Mesendoderm (in vitro differentiated cells): ENCODE measurements around the gene RASA3.

Source experiments
- DNase-seq: peaks from one replicate; pipeline ENCODE4 v3.0.0; 2013
- H2AK5ac ChIP-seq: 2 replicates; pipeline ENCODE4 v1.6.1; 2013; ENCODE audit warnings: low read length, inconsistent platforms
- H2BK120ac ChIP-seq: 2 replicates; pipeline ENCODE4 v1.6.1; 2013; ENCODE audit warnings: low read depth, mild to moderate bottlenecking, low read length, moderate library complexity, mixed read lengths
- H2BK15ac ChIP-seq: replicated peaks from 2 replicates; pipeline ENCODE4 v1.6.1; 2013; ENCODE audit warnings: low read depth, mild to moderate bottlenecking, moderate library complexity
- H2BK5ac ChIP-seq: 2 replicates; pipeline ENCODE4 v1.6.1; 2013; ENCODE audit warnings: low read length, inconsistent platforms
- H3K18ac ChIP-seq: 2 replicates; pipeline ENCODE4 v1.6.1; 2013; ENCODE audit warnings: mild to moderate bottlenecking, low read length, mixed read lengths
- H3K23ac ChIP-seq: one replicate; pipeline ENCODE4 v1.6.1; 2013; ENCODE audit warnings: low read length
- H3K27ac ChIP-seq: 2 replicates; pipeline ENCODE4 v1.5.1; 2013; ENCODE audit warnings: low read depth, mild to moderate bottlenecking, inconsistent platforms, low read length, moderate library complexity
- H3K27me3 ChIP-seq: 2 replicates; pipeline ENCODE4 v1.6.1; 2013; ENCODE audit warnings: low read length, control low read depth, mild to moderate bottlenecking, inconsistent platforms; ENCODE audit not compliant: insufficient read depth, poor library complexity
- H3K36me3 ChIP-seq: 2 replicates; pipeline ENCODE4 v1.6.1; 2013; ENCODE audit warnings: low read length, inconsistent platforms; ENCODE audit not compliant: control insufficient read depth, insufficient read depth
- H3K4ac ChIP-seq: one replicate; pipeline ENCODE4 v1.6.1; 2013; ENCODE audit warnings: low read depth, mild to moderate bottlenecking, low read length, moderate library complexity
- H3K4me1 ChIP-seq: 2 replicates; pipeline ENCODE4 v1.6.1; 2013; ENCODE audit warnings: low read depth, low read length, inconsistent platforms; ENCODE audit not compliant: control insufficient read depth
- H3K4me2 ChIP-seq: 2 replicates; pipeline ENCODE4 v1.6.1; 2013; ENCODE audit warnings: low read length
- H3K4me3 ChIP-seq: 2 replicates; pipeline ENCODE4 v1.5.1; 2013; ENCODE audit warnings: mild to moderate bottlenecking, low read length
- H3K56ac ChIP-seq: one replicate; pipeline ENCODE4 v1.6.1; 2013; ENCODE audit warnings: low read length
- H3K79me1 ChIP-seq: 2 replicates; pipeline ENCODE4 v1.6.1; 2013; ENCODE audit warnings: low read length, inconsistent platforms
- H3K79me2 ChIP-seq: 2 replicates; pipeline ENCODE4 v1.6.1; 2013; ENCODE audit warnings: mild to moderate bottlenecking, low read length; ENCODE audit not compliant: control insufficient read depth, insufficient read depth
- H3K9ac ChIP-seq: 2 replicates; pipeline ENCODE4 v1.6.1; 2013; ENCODE audit warnings: low read length, inconsistent platforms
- H4K5ac ChIP-seq: one replicate; pipeline ENCODE4 v1.6.1; 2013; ENCODE audit warnings: low read length
- H4K8ac ChIP-seq: one replicate; pipeline ENCODE4 v1.6.1; 2013; ENCODE audit warnings: low read depth, mild to moderate bottlenecking, control low read depth, low read length, moderate library complexity
- WGBS: extraction: QIAGEN DNeasy Blood & Tissue Kit; methylation state at CpG from one replicate; pipeline ENCODE4 v1.1.7; 2013; ENCODE audit warnings: low lambda C conversion rate, missing lambda C conversion rate; ENCODE audit not compliant: insufficient coverage; ENCODE audit errors: extremely low coverage; 5-methylcytosine and 5-hydroxymethylcytosine counted together

RASA3 gene

DNA sequence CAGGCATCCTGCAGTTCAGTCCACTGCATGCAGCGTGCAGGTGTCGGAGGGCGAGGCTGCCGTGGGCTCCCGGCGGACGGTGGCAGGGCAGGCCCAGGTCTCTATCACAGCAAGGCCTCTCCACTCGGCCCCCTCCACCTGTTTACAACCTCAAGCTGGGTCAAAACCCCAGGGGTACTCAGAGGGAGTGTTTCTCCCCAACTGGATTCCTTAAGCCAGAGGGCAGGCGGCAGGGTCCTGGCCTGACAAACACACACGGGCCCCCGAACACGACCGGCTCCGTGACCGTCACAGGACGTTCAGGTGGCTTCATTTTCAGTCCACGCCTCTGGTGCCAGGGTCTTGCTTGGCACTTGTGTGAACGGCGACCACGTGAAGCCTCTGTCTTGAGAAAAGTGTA lies 23.5 kb downstream of the RASA3 start:
- H4K5ac ChIP-seq, result no peak overlapping the region
- H2BK120ac ChIP-seq, result no peak overlapping the region
- H3K27me3 ChIP-seq, result no peaks in the 10 kb centered on the region
- no CpG with 5 or more reads among the region's 20 CpGs for WGBS
- H3K79me1 ChIP-seq, result peaks cover 31% of the 10 kb centered on the region
- peaks cover 24% of the 10 kb centered on the region for H3K79me2 ChIP-seq
- peaks cover 13% of the 10 kb centered on the region for H3K4me1 ChIP-seq
- peak overlapping the region; percentile 19 for H3K23ac ChIP-seq
- H3K27ac ChIP-seq, result no peak overlapping the region
- H4K8ac ChIP-seq, result no peak overlapping the region
- no peak for DNase-seq
- H2BK15ac ChIP-seq, result no peak overlapping the region
- no peak overlapping the region for H3K9ac ChIP-seq
- no peak overlapping the region for H3K4me2 ChIP-seq
- no peak overlapping the region for H2AK5ac ChIP-seq
- no peak overlapping the region for H3K18ac ChIP-seq
- no peaks in the 10 kb centered on the region for H3K36me3 ChIP-seq
- no peak overlapping the region for H3K4me3 ChIP-seq
- H2BK5ac ChIP-seq, result no peak overlapping the region
- H3K4ac ChIP-seq, result no peak overlapping the region
- H3K56ac ChIP-seq, result no peak overlapping the region

DNA sequence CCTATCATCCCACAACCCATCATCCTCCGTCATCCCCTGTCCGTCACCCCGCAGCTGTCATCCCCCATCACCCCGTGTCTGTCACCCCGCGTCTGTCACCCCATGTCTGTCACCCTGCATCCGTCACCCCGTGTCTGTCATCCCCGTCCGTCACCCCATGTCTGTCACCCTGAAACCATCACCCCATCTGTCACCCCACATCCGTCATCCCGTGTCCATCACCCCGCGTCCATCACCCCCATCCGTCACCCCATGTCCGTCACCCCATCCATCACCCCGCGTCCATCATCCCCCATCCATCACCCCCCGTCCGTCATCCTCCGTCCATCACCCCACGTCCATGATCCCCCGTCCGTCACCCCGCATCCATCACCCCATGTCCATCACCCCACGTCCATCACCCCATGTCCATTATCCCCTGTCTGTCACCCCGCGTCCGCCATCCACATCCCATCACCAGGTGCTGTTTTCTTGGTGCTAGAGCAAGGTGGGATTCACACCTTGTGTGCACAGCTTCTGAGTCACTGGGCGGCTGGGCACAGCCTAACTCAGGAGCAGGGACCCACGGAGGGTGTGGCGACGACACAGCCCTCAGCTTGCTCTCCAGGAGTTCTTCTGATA lies 24.2 kb downstream of the RASA3 start:
- no peak overlapping the region for H2BK15ac ChIP-seq
- H3K79me2 ChIP-seq, result peaks cover 23% of the 10 kb centered on the region
- peaks cover 30% of the 10 kb centered on the region for H3K79me1 ChIP-seq
- H4K5ac ChIP-seq, result no peak overlapping the region
- no peak overlapping the region for H3K4ac ChIP-seq
- 100% methylated on average over 4 of the region's 33 CpGs for WGBS
- H3K36me3 ChIP-seq, result no peaks in the 10 kb centered on the region
- peak overlapping the region; percentile 19 for H3K23ac ChIP-seq
- H2BK5ac ChIP-seq, result no peak overlapping the region
- H4K8ac ChIP-seq, result no peak overlapping the region
- no peak overlapping the region for H3K4me3 ChIP-seq
- no peak overlapping the region for H3K56ac ChIP-seq
- H3K27ac ChIP-seq, result no peak overlapping the region
- no peak for DNase-seq
- H2AK5ac ChIP-seq, result no peak overlapping the region
- no peak overlapping the region for H3K4me2 ChIP-seq
- H3K18ac ChIP-seq, result no peak overlapping the region
- H3K9ac ChIP-seq, result no peak overlapping the region
- no peak overlapping the region for H2BK120ac ChIP-seq
- peaks cover 13% of the 10 kb centered on the region for H3K4me1 ChIP-seq
- H3K27me3 ChIP-seq, result no peaks in the 10 kb centered on the region

- DNase-seq, result no peak
- H4K8ac ChIP-seq, result no peak overlapping the region
- H2AK5ac ChIP-seq, result no peak overlapping the region
- H2BK120ac ChIP-seq, result no peak overlapping the region
- no peak overlapping the region for H3K27ac ChIP-seq
- H3K79me1 ChIP-seq, result peaks cover 30% of the 10 kb centered on the region
- WGBS, result no CpG with 5 or more reads among the region's 12 CpGs
- no peak overlapping the region for H3K23ac ChIP-seq
- H4K5ac ChIP-seq, result no peak overlapping the region
- no peaks in the 10 kb centered on the region for H3K27me3 ChIP-seq
- no peak overlapping the region for H3K56ac ChIP-seq
- H3K4me2 ChIP-seq, result no peak overlapping the region
- H2BK15ac ChIP-seq, result no peak overlapping the region
- H3K4ac ChIP-seq, result no peak overlapping the region
- H3K79me2 ChIP-seq, result peaks cover 23% of the 10 kb centered on the region
- H3K4me1 ChIP-seq, result peaks cover 10% of the 10 kb centered on the region
- no peaks in the 10 kb centered on the region for H3K36me3 ChIP-seq
- no peak overlapping the region for H2BK5ac ChIP-seq
- no peak overlapping the region for H3K4me3 ChIP-seq
- H3K18ac ChIP-seq, result no peak overlapping the region
- H3K9ac ChIP-seq, result no peak overlapping the region
These were observed 24.7 kb downstream of the RASA3 start for GRCh38 chr13:114107686-114108081.

DNA sequence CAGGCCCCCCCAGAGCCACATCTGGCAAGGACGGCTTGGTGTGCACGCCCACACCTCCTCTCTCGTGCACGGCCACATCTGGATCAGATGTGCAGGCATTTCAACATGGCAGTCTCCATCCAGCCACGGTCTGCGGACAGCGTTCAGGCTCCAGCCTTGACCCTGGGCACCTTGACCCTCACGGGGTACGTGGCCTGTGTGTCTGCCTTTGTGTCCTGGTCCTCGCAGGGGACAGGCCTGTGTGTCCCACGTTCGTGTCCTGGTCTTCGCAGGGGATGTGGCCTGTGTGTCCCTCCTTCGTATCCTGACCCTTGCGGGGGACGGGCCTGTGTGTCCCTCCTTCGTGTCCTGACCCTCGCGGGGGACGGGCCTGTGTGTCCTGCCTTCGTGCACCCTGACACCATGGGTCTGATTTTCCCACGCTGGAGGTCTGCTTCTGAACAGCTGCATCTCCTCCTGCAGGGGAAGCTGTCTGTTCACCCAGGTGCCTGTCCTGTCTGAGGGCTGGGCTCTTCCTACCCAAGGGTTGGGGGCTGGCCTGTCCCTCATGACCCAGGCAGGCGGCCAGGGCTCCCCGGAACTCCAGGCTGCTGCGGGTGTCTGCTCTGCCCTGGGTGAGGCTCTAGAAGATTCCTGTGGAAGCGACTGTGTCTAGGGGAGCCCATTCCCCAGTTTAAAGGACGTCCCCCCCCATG lies 25.3 kb downstream of the RASA3 start:
- H3K4ac ChIP-seq, result no peak overlapping the region
- H3K56ac ChIP-seq, result peak overlapping the region; percentile 56
- no peak for DNase-seq
- H3K4me1 ChIP-seq, result peaks cover 8% of the 10 kb centered on the region
- no CpG with 5 or more reads among the region's 27 CpGs for WGBS
- H3K27ac ChIP-seq, result no peak overlapping the region
- H4K8ac ChIP-seq, result no peak overlapping the region
- no peak overlapping the region for H3K4me3 ChIP-seq
- H3K18ac ChIP-seq, result no peak overlapping the region
- H3K79me1 ChIP-seq, result peaks cover 30% of the 10 kb centered on the region
- H3K23ac ChIP-seq, result no peak overlapping the region
- H2BK15ac ChIP-seq, result no peak overlapping the region
- peaks cover 23% of the 10 kb centered on the region for H3K79me2 ChIP-seq
- H2BK120ac ChIP-seq, result no peak overlapping the region
- no peak overlapping the region for H3K9ac ChIP-seq
- H3K4me2 ChIP-seq, result no peak overlapping the region
- H3K27me3 ChIP-seq, result no peaks in the 10 kb centered on the region
- no peak overlapping the region for H4K5ac ChIP-seq
- H2AK5ac ChIP-seq, result no peak overlapping the region
- H3K36me3 ChIP-seq, result no peaks in the 10 kb centered on the region
- no peak overlapping the region for H2BK5ac ChIP-seq

GRCh38 chr13:114106526-114106925 lies 25.9 kb downstream of the RASA3 start:
- Histone ChIP-seq H2BK15ac (no peak overlapping the region), H3K36me3 (no peaks in the 10 kb centered on the region), H3K4me3 (no peak overlapping the region), H3K79me2 (peaks cover 23% of the 10 kb centered on the region), H4K5ac (no peak overlapping the region), H2BK120ac (no peak overlapping the region), H2AK5ac (no peak overlapping the region), H3K56ac (no peak overlapping the region), H3K4ac (no peak overlapping the region), H3K9ac (no peak overlapping the region), H3K27me3 (no peaks in the 10 kb centered on the region), H2BK5ac (no peak overlapping the region), H3K4me2 (no peak overlapping the region), H4K8ac (no peak overlapping the region), H3K79me1 (peaks cover 30% of the 10 kb centered on the region), H3K4me1 (peaks cover 4% of the 10 kb centered on the region), H3K23ac (no peak overlapping the region), H3K27ac (no peak overlapping the region), H3K18ac (no peak overlapping the region)
- WGBS, result no CpG with 5 or more reads among the region's 9 CpGs
- DNase-seq, result no peak
